Loucy (cell line): ENCODE data around the gene BRI3.

Experiments used
- H2AFZ ChIP-seq: fragments of 200-600 bp; sonication (generic); 2 replicates; pipeline ENCODE4 v1.6.0; 2016; ENCODE audit warnings: antibody characterized with exemption, mild to moderate bottlenecking, low read length, moderate library complexity
- H3F3A ChIP-seq: fragments of 200-600 bp; 2 replicates; pipeline ENCODE4 v1.6.0; 2016; ENCODE audit warnings: antibody characterized with exemption, low read depth, mild to moderate bottlenecking
- H3K27me3 ChIP-seq: fragments of 200-600 bp; sonication (generic); 2 replicates; pipeline ENCODE4 v1.6.1; 2014; ENCODE audit warnings: low read length, mild to moderate bottlenecking; ENCODE audit not compliant: insufficient read depth, poor library complexity, severe bottlenecking
- H3K36me3 ChIP-seq: fragments of 200-600 bp; sonication (generic); 2 replicates; pipeline ENCODE4 v1.6.1; 2016; ENCODE audit warnings: low read length; ENCODE audit not compliant: insufficient read depth
- H3K4me1 ChIP-seq: fragments of 200-600 bp; sonication (generic); 2 replicates; pipeline ENCODE4 v1.5.1; 2014; ENCODE audit warnings: low read length, mild to moderate bottlenecking; ENCODE audit not compliant: insufficient read depth, poor library complexity, severe bottlenecking
- H3K4me2 ChIP-seq: fragments of 200-600 bp; sonication (generic); 2 replicates; pipeline ENCODE4 v1.6.0; 2014; ENCODE audit warnings: antibody characterized with exemption, low read length, low read depth, mild to moderate bottlenecking; ENCODE audit not compliant: poor library complexity, severe bottlenecking
- H3K4me3 ChIP-seq: fragments of 200-600 bp; sonication (generic); 2 replicates; pipeline ENCODE4 v1.5.1; 2014; ENCODE audit warnings: low read length, mild to moderate bottlenecking, mixed read lengths; ENCODE audit not compliant: poor library complexity, severe bottlenecking
- H3K79me2 ChIP-seq: fragments of 200-600 bp; sonication (generic); 2 replicates; pipeline ENCODE4 v1.6.1; 2014; ENCODE audit warnings: low read length; ENCODE audit not compliant: insufficient read depth
- H3K9ac ChIP-seq: fragments of 200-600 bp; sonication (generic); 2 replicates; pipeline ENCODE4 v1.6.0; 2014; ENCODE audit warnings: mild to moderate bottlenecking, low read depth, low read length, moderate library complexity; ENCODE audit not compliant: poor library complexity, severe bottlenecking
- H3K9me2 ChIP-seq: fragments of 200-600 bp; sonication (generic); replicated peaks from 2 replicates; pipeline ENCODE4 v1.6.1; 2016; ENCODE audit warnings: low read depth, low read length, mixed read lengths
- H3K9me3 ChIP-seq: fragments of 200-600 bp; sonication (generic); 2 replicates; pipeline ENCODE4 v1.6.1; 2014; ENCODE audit warnings: mild to moderate bottlenecking, antibody characterized with exemption, low read length, low read depth; ENCODE audit not compliant: insufficient read depth
- H4K20me1 ChIP-seq: fragments of 200-600 bp; sonication (generic); 2 replicates; pipeline ENCODE4 v1.6.0; 2014; ENCODE audit warnings: antibody characterized with exemption, low read length, mild to moderate bottlenecking; ENCODE audit not compliant: insufficient read depth, poor library complexity, severe bottlenecking
- EZH2phosphoT487 ChIP-seq: fragments of 200-600 bp; IDR thresholded peaks from 2 replicates; pipeline ENCODE4 v1.6.1; 2018; ENCODE audit warnings: antibody characterized with exemption, mild to moderate bottlenecking, moderate library complexity, borderline replicate concordance
- TF ChIP-seq, protein P1 (sequence below): fragments of 200-600 bp; sonication (generic); conservative IDR thresholded peaks from 2 replicates; pipeline ENCODE4 v1.5.1; 2014; ENCODE audit warnings: mild to moderate bottlenecking, antibody characterized with exemption, low read length

The BRI3 gene

DNA sequence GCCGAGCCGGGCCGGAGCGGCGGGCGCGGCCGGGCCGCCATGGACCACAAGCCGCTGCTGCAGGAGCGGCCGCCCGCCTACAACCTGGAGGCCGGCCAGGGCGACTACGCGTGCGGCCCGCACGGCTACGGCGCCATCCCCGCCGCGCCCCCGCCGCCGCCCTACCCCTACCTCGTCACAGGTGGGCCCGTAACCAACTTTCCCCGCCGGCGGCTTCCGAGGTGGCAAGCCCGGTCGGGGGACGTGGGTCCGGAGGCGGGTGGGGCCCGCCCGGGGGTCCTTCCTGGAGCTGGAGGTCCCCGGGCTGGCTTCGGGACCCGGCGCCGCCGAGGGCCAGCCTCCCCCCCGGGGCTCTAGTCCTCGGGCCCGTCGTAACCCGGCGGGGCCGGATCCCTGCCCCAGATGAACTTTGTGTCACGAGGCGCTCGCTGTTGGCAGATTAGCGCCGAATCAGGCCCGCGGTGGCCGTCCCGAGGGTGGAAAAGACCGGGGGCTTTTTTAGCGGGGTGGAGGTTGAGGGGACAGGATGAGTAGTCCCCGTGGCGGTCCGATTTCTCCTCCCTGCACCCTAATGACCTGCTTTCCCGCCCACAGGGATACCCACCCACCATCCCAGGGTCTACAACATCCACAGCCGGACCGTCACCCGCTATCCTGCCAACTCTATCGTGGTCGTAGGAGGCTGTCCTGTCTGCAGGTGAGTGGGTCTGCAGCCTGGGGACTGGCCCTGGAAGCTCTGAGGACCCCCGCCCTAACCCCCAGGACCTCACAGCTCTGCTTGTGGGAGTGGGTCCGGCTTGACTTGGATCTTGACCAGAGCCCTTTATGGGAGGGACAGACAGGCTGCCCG, 496 bp downstream of the BRI3 start:
- H3K79me2 ChIP-seq: peaks cover 37% of the 10 kb centered on the region; the same call in 1 of the 2 replicates
- no peak for TF ChIP-seq EZH2phosphoT487
- TF ChIP-seq, protein P1, sequence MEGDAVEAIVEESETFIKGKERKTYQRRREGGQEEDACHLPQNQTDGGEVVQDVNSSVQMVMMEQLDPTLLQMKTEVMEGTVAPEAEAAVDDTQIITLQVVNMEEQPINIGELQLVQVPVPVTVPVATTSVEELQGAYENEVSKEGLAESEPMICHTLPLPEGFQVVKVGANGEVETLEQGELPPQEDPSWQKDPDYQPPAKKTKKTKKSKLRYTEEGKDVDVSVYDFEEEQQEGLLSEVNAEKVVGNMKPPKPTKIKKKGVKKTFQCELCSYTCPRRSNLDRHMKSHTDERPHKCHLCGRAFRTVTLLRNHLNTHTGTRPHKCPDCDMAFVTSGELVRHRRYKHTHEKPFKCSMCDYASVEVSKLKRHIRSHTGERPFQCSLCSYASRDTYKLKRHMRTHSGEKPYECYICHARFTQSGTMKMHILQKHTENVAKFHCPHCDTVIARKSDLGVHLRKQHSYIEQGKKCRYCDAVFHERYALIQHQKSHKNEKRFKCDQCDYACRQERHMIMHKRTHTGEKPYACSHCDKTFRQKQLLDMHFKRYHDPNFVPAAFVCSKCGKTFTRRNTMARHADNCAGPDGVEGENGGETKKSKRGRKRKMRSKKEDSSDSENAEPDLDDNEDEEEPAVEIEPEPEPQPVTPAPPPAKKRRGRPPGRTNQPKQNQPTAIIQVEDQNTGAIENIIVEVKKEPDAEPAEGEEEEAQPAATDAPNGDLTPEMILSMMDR: no peak
- no peaks in the 10 kb centered on the region for H3K27me3 ChIP-seq
- H2AFZ ChIP-seq: peak overlapping the region; percentile 67
- peaks cover 35% of the 10 kb centered on the region for H3K4me1 ChIP-seq
- H3F3A ChIP-seq: no peaks in the 10 kb centered on the region
- H3K9me3 ChIP-seq: no peaks in the 10 kb centered on the region
- H3K9ac ChIP-seq: peak overlapping the region; percentile 92
- peak overlapping the region; percentile 100 for H3K4me2 ChIP-seq
- H3K9me2 ChIP-seq: no peaks in the 10 kb centered on the region
- peak overlapping the region; percentile 95 for H3K4me3 ChIP-seq
- no peaks in the 10 kb centered on the region for H3K36me3 ChIP-seq
- peaks cover 32% of the 10 kb centered on the region for H4K20me1 ChIP-seq

GRCh38 chr7:98282703-98283102, 1.2 kb downstream of the BRI3 start:
- H3K9me2 ChIP-seq: no peaks in the 10 kb centered on the region
- H3F3A ChIP-seq: no peaks in the 10 kb centered on the region
- no peak for TF ChIP-seq EZH2phosphoT487
- H3K9ac ChIP-seq: peak overlapping the region; percentile 92
- no peak overlapping the region for H2AFZ ChIP-seq
- no peaks in the 10 kb centered on the region for H3K36me3 ChIP-seq
- no peaks in the 10 kb centered on the region for H3K27me3 ChIP-seq
- peak overlapping the region; percentile 95 for H3K4me3 ChIP-seq
- H3K9me3 ChIP-seq: no peaks in the 10 kb centered on the region
- peaks cover 35% of the 10 kb centered on the region for H3K4me1 ChIP-seq
- H3K79me2 ChIP-seq: peaks cover 37% of the 10 kb centered on the region; the same call in 1 of the 2 replicates
- H4K20me1 ChIP-seq: peaks cover 34% of the 10 kb centered on the region
- peak overlapping the region; percentile 100 for H3K4me2 ChIP-seq

GRCh38 chr7:98283127-98283886, 1.8 kb downstream of the BRI3 start:
- Histone ChIP-seq H3K79me2 (peaks cover 37% of the 10 kb centered on the region; the same call in 1 of the 2 replicates), H3K4me2 (peak overlapping the region; percentile 100), H3K9me3 (no peaks in the 10 kb centered on the region), H3F3A (no peaks in the 10 kb centered on the region), H3K9me2 (no peaks in the 10 kb centered on the region), H3K9ac (peak overlapping the region; percentile 92), H2AFZ (no peak overlapping the region), H4K20me1 (peaks cover 36% of the 10 kb centered on the region), H3K4me3 (peak overlapping the region; percentile 95), H3K4me1 (peaks cover 38% of the 10 kb centered on the region), H3K36me3 (no peaks in the 10 kb centered on the region), H3K27me3 (no peaks in the 10 kb centered on the region)
- TF ChIP-seq, protein P1: no peak
- no peak for TF ChIP-seq EZH2phosphoT487
